Lower leg skin (tissue), 3 donors: ENCODE data around the gene PEX16.

ENCODE experiments used
- POLR2A ChIP-seq, 2 donors: fragments of 450-650 bp; IDR thresholded peaks; one replicate each; pipeline ENCODE4 v1.6.1; 2016 to 2017; ENCODE audit warnings: antibody characterized with exemption in 2 of 2, mild to moderate bottlenecking in 1 of 2, moderate library complexity in 1 of 2
- TF ChIP-seq, protein P1 (sequence below), 3 donors: fragments of 450-650 bp; IDR thresholded peaks; one replicate each; pipeline ENCODE4 v1.5.1; 2016; ENCODE audit warnings: antibody characterized with exemption in 3 of 3, mild to moderate bottlenecking in 3 of 3, moderate library complexity in 2 of 3

DNA sequence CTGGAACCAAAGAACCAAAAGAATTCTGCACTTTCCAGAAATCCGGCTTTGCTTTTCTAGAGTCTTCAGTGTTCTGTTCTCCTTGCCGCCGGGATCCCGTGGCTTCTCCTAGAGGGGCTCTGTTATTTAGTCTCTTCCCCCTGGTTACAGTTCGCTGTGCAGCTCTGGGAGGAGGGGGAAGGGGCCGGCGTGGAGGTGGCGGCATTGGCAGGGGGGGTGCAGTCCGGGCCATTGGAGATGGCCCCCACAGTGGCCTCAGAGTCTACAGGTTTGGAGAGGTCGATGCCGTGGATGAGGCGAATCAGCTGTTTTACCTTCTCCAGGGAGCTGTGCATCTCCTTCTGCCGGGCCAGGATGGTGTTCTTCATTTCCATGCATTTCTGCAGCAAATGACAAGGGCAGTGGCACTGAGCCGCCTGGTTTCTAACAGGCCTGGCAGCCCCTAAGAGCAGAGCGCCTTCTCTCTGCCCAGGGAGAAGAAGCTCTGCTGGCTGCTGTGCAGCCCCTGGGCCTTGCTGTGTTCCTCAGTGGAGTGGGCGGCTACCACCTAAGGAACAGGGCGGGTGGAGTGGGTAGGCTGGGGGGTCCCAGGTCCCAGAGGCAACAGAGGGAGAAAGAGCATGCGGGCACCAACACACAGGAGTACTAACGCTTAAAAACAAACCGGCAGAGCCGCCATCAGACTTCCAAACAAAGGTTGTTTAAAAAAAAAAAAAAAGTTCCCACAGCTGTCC lies 16.3 kb upstream of the PEX16 start:
- TF ChIP-seq, protein P1, sequence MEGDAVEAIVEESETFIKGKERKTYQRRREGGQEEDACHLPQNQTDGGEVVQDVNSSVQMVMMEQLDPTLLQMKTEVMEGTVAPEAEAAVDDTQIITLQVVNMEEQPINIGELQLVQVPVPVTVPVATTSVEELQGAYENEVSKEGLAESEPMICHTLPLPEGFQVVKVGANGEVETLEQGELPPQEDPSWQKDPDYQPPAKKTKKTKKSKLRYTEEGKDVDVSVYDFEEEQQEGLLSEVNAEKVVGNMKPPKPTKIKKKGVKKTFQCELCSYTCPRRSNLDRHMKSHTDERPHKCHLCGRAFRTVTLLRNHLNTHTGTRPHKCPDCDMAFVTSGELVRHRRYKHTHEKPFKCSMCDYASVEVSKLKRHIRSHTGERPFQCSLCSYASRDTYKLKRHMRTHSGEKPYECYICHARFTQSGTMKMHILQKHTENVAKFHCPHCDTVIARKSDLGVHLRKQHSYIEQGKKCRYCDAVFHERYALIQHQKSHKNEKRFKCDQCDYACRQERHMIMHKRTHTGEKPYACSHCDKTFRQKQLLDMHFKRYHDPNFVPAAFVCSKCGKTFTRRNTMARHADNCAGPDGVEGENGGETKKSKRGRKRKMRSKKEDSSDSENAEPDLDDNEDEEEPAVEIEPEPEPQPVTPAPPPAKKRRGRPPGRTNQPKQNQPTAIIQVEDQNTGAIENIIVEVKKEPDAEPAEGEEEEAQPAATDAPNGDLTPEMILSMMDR (IDR thresholded peaks at IDR 0.05), result no peak
- no peak for TF ChIP-seq POLR2A (IDR thresholded peaks at IDR 0.05)
